Left hindlimb (tissue), 1 donor: ENCODE results near the gene GNAO1.

Experiments
- DNase-seq: peaks from one replicate; pipeline ENCODE4 v3.0.0-alpha.2; 2018

Gene GNAO1

DNA sequence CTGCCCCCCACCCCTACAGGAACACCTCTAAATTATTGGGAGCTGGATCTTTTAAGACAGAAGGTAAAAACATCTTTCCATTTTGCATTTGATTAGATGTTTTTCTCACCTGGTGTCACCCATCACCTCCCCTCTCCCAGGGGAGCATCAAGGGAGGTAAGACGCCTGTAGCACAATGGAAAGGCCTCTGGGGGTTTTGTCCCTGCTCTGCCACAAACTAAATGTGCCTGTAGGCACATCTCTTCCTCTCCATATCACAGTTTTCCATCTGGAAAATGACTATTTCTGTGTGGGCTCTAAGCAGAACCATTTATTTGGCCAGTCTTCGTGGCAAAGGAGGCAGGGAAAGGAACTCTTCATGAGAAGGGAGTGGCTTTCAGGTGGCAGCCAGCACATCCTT, 76.6 kb downstream of the GNAO1 start:
- DNase-seq: no peak

DNA sequence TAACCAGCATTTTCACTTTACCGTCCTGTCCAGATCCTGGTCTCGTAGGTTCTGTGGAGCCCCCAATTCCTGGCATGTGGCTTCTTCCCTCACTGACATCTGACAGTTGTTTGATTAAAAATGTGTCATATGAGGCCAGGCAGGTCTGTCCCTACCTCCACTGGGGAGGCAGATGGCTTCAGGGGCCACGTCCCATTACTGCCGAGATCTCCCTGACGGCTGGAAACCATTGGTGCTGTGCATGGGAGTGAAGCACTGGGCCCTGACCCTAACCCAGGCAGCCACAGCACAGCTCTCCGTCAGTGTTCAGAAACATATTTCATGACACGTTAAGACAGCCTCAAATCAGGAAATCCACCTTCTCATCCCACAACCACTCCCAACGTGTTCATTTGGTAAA, 77.5 kb downstream of the GNAO1 start:
- DNase-seq: no peak

DNA sequence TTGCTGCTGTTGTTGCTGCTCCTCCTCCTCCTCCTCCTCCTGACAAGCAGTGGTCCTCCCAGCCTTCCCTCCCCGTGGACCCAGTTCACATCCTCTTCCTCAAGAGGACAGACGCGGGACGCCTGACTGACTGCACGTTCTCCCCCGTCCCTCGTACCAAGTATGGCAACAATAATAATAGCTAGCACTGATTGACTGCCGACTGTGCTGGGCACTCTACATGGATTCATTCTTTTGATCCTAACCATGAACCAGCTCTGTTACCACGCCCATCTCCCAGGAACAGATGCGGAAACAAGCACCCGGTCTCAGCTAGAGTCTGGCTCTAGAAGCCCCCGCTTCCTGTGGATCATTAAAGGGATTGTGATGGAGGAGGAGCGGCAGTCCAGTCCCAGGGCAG, 78.0 kb downstream of the GNAO1 start:
- no peak for DNase-seq

DNA sequence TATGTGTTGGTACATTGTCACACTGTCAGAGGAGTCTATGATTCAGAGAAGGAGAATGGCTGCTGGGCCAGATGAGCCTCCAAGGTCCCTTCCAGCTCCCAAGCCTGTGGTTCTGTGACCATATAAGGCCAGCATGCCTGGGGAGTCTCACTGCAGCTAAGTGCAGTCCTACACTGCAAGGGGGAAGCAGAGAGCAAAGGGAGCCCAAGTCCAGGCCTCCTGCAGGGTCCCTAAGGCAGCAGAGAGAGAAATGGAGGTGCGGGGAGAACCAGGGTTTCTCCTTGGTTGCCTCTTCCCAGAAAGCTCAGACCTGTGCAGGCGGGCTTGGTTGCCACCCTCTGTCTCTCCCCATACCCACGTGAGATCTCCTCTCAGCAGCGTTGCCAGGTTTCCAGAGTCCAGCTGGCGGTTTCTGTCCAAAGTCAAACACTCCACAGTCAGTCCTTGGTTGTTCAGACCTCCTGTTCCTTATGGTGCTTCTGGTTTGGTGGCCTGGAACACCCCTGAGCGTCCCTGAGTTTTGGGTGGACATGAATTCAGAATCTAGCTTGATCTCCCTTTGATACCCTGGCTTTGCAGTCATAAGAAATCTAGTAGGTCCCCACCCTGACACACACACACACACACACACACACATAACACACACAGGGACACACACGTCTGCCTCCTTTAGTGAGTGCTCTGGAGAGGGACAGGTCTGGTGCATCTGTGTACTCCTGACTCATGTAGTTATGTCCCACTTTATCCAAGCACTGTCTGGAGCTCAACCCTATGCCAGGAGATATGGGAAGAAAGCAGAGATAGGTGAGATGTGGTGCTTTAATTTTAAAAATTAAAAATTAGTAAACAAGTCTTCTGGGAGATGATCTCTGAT, 78.8 kb downstream of the GNAO1 start:
- no peak for DNase-seq

DNA sequence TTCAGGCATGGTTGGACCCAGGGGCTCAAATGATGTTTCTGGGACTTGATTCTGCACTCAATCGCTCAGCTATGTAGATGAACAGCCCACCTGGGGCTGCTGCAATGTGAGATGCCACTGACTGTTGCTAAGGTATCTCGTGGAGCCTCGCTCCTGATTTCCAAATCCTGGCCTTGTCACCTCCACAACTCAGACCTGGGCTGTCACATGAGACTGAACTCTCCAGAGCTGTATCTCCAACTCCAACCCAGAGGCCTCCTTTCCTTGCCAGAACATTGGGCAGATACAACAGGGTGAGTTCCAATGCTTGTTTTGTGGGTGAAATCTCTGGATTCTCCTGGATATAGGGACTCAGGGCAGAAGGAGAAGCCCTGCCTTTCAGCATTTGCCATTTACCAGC, 79.5 kb downstream of the GNAO1 start:
- no peak for DNase-seq

DNA sequence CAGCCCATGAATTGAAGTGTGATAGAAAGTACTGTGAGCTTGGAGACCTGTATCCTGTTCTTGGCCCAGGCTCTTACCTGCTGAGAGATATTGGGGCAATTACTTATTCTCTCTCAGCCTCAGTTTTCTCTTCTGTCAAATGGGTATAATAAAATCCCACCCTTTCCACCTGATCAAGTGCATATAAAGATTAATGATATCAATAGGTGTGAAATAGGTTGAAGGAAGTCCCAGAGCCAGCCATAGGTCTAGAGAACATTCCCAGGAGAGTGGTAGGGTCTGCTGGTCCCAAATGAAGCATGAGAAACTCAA, 81.2 kb downstream of the GNAO1 start:
- no peak for DNase-seq

DNA sequence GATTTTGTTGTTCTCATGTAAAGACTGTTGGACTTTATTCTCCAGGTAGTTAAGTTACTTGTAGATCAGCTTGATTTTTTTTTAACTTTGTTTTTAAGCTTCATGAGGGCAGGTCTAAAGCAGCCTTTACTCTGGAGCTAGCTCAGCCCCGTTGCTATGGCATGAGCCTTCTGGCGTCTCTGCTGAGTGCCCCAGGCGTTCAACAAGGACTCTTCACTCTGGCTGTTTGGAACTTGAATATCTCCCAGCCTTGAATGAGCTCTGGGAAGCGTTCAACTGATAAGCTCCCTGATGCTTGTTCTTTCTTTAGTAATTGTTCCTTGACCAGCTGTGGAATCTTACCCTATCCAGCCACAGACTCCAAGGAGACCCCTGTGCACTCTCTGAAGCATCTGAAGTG, 82.3 kb downstream of the GNAO1 start:
- no peak for DNase-seq

DNA sequence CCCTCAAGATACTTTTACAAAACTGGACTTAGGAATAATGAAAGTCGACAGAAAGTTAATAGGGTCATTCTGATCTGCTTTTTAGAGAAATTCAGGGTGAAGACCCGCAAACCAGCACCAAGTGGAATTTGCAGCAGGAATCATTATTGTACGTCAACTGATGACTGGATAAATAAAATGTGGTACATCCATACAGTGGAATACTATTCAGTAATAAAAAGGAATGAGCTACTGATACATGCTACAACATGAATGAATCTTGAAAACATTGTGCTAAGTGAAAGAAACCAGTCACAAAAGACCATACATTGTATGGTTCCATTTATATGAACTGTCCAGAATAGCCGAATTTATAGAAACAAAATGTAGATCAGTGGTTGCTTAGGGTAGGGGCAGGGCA, 83.1 kb downstream of the GNAO1 start:
- DNase-seq: no peak

GRCh38 chr16:56275076-56275475, 83.8 kb downstream of the GNAO1 start:
- DNase-seq: no peak

DNA sequence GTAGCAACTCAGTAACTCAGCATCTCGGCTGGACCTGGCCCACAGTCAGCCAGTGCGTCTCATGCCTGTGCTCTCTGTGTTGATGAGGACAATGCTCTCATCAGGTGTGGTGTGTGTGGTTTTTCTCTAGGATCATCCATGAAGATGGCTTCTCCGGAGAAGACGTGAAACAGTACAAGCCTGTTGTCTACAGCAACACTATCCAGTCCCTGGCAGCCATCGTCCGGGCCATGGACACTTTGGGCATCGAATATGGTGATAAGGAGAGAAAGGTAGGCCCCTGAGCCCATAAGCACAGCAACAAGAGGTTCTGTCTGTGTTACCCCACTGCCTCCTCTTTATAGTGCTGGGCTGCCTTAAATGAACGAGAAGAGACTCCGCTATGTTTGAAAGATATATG, 84.5 kb downstream of the GNAO1 start:
- DNase-seq: no peak

DNA sequence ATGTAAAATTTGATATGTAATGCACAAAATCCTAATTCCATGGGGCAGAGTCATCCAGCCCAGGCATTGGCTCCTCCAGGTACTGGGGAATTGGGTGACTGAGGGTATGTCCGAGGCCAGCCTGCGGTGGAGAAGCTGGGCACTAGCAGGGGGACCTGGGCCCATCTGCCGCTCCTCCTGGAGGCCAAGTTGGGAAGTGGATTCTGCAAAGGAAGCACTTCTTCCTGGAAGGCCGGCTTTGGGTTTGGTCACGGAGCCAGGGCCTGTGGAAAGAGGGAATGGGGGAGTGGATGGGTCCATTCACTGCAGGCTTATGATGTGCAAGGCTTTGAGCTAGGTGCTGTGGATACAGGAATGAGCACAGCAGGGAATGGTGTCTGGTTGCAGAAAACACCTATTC, 85.8 kb downstream of the GNAO1 start:
- DNase-seq: no peak

DNA sequence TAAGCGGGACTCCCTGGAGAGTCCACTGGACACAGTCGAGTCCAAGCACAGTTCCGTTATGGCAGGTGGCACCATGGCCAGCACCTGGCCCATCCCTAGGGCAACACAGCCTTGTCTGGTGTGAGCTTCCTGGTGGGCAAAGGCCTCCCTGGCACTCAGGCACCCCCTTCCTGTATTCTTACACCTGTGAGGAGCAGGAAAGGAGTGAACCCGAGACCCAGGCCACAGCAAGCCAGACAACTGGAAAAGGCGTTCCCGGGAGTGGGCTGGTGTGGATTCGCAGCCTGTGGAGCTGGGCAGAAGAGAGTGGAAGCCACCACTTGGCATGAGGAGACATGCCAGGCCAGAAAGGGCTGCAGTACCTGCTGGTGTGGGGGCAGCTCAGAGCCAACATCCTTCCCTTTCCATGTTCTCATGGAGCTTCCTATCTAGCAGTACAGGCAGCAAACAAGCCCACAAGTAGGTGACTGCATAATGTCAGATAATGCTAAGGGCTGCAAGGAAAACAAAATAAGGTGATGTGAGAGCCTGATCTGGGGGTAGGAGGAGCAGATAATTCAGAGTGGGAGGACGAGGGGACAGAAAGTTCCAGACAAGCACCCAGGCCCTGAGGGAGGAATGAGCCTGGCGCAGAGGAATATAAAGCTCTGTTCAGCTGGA, 87.0 kb downstream of the GNAO1 start:
- no peak for DNase-seq

GRCh38 chr16:56279132-56279531, 87.8 kb downstream of the GNAO1 start:
- no peak for DNase-seq

DNA sequence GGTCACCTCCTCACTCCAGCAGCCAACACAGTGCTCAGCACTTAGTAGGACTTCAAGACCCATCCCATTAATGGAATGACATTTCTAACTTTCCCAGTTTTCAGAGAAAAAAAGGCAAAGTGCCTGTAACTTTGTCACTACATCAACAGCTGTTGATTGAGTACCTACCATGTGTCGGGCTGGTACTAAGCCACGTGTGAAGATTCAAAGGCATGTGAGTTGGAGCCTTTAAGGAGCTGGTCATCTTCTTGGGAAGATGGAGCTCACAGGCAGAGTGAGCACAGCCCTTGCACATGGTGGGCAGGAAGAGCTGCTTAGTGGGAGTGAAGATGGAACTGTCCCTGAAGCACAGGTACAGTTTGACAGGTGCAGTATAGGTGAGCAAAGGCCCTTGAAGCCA, 88.6 kb downstream of the GNAO1 start:
- no peak for DNase-seq

- DNase-seq: no peak
Observed at GRCh38 chr16:56281249-56281805, 90.0 kb downstream of the GNAO1 start.

- no peak for DNase-seq
Observed at GRCh38 chr16:56282451-56282850, 91.2 kb downstream of the GNAO1 start.

GRCh38 chr16:56284521-56284920, 93.2 kb downstream of the GNAO1 start:
- no peak for DNase-seq

DNA sequence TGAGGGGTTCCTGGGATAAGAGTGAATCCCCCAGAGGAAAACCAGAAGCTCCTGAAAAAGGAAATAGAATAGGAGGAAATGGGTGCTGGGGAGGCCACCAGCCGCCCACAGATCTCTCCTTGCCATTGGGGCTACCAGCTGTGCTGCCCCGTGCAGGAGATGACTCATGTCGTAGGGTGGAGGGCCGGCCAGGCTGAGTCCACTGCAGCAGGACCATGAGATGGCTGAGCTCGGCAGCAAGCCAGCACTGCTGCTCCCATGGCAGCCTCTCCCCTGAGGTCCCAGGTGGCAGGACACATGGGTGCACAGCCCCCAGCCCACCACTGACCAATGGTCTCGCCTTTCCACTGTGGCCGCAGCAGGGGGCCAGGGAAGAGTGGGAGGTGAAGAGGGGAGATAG, 95.5 kb downstream of the GNAO1 start:
- DNase-seq: no peak

DNA sequence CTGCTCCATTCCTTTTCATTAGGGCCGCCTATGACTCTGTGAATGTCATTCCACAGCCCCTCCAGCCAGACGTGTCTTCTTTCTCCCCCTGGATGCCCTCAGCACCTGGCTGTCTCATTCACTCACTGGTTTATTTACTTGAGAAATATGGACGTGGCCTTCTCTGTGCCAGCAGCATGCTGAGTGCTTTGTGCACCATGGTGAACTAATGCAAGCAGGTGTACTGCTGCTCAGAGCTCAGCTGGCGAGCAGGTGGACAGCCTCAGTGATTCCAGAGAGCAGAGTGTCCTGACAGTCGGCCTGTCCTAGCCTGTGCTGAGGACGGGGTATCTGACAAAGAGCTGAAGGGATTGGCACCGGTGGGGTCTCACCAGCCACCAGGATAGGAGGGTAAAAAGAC, 96.7 kb downstream of the GNAO1 start:
- DNase-seq: no peak

DNA sequence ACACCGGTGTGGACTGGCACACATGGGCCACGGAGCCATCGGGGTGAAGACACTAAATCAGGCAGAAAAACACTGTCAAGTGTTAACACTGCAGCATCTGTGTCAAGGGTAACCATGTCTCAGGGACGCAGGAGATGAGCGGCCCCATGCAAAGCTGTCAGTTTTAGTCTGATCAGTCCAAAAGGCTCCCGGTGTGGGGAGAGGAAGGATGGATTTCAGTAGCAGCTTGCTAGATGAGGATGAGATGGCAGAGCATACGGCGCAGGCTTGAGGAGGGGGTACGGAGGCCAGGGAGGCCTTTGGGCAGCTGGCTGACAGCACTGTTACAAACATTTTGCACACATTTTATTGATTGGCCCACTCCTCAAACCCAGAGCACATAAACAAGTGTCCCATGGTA, 98.1 kb downstream of the GNAO1 start:
- no peak for DNase-seq

DNA sequence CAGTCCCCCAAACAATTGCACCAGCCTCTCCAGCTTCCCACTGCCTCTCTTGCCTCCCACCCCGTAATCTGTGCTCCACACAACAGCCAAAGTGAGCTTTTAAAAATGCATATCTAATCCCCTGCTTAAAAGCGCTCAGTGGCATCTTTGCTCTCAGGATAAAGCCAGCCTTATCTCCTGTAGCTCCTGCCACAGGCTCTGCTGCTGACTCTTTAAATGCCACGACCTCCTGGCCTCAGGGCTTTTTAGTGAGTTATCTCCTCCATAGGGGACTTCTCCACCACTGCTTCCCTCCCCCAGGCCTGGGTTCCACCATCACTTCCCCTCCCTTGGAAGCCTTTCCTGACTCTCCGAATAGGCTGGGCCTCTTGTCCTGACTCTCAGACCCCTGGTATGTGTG, 98.6 kb downstream of the GNAO1 start:
- no peak for DNase-seq

- DNase-seq: no peak
Observed at GRCh38 chr16:56294014-56294413, 102.7 kb downstream of the GNAO1 start.

DNA sequence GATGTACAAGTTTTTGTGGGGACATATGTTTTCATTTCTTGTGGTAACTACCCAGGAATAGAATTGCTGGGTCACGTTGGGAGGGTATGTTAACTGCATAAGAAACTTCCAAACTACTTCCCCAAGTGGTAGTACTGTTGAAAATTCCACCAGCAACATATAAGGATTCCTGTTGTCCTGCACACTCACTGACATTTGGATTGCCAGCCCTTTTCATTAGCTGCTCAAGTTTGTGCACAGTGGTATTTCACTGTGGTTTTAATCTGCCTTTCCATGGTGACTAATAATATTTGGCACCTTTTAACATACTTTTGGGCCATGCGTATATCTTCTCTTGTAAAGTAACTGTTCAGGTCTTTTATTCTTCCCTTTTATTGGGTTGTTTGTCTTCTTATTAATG, 103.3 kb downstream of the GNAO1 start:
- DNase-seq: no peak

- no peak for DNase-seq
Observed at GRCh38 chr16:56295059-56295665, 103.9 kb downstream of the GNAO1 start.
